Measurements from ENCODE around the gene IL33. TPM values are rescaled to one million over a fixed set of nuclear protein-coding genes. Genes with fewer than 3 reads are reported as not detected.

IL33 gene
- total and polyA plus RNA-seq, 2 donors (not counting 1 experiment from before 2014, with no cell fraction given) = not detected

- H3K4me2 ChIP-seq (replicated peaks; ENCODE audit: low read depth, low read length, poor library complexity, severe bottlenecking) = no peak overlapping the region
- no peak overlapping the region for H3K4me3 ChIP-seq (ENCODE audit: control extremely low read depth in 1 of 5, extremely low read depth in 1 of 5, insufficient read depth in 1 of 5, low read depth in 2 of 5, low read length in 4 of 5)
- TF ChIP-seq, protein P1, sequence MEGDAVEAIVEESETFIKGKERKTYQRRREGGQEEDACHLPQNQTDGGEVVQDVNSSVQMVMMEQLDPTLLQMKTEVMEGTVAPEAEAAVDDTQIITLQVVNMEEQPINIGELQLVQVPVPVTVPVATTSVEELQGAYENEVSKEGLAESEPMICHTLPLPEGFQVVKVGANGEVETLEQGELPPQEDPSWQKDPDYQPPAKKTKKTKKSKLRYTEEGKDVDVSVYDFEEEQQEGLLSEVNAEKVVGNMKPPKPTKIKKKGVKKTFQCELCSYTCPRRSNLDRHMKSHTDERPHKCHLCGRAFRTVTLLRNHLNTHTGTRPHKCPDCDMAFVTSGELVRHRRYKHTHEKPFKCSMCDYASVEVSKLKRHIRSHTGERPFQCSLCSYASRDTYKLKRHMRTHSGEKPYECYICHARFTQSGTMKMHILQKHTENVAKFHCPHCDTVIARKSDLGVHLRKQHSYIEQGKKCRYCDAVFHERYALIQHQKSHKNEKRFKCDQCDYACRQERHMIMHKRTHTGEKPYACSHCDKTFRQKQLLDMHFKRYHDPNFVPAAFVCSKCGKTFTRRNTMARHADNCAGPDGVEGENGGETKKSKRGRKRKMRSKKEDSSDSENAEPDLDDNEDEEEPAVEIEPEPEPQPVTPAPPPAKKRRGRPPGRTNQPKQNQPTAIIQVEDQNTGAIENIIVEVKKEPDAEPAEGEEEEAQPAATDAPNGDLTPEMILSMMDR (IDR thresholded peaks at IDR 0.05) = no peak
- no peak for TF ChIP-seq EZH2 (IDR thresholded peaks at IDR 0.05; ENCODE audit: borderline replicate concordance, insufficient read depth, low read depth, low read length, poor library complexity, severe bottlenecking)
- H3K79me2 ChIP-seq (ENCODE audit: control insufficient read depth, insufficient read depth, low read length) = no peaks in the 10 kb centered on the region
- ATAC-seq (ENCODE audit: low read depth) = no peak
- intact Hi-C loops (cut with micrococcal nuclease) = no loop called here
- ChIA-PET POLR2A (no interaction called here), CTCF (no interaction called here)
- H3K27me3 ChIP-seq (replicated peaks in 1 of 4; ENCODE audit: control extremely low read depth in 1 of 4, control insufficient read depth in 3 of 4, insufficient read depth in 4 of 4, low read length in 3 of 4) = peaks cover 0 to 7% (median 3%) of the 10 kb centered on the region in 4 experiments
- no CpG with 5 or more reads among the region's 1 CpG for WGBS (ENCODE audit: insufficient coverage)
- Mint-ChIP-seq H3K27ac (no peak overlapping the region), H3K4me3 (no peak overlapping the region), H3K9me3 (ENCODE audit: insufficient read depth) (no peaks in the 10 kb centered on the region), H3K27me3 (peaks cover 25% of the 10 kb centered on the region), H3K4me1 (no peaks in the 10 kb centered on the region)
- H3K9me3 ChIP-seq (ENCODE audit: control extremely low read depth in 1 of 3, control insufficient read depth in 2 of 3, insufficient read depth in 1 of 3, low read length in 2 of 3) = no peaks in the 10 kb centered on the region
- no peak overlapping the region for H2AFZ ChIP-seq (ENCODE audit: insufficient read depth, low read depth, low read length, poor library complexity, severe bottlenecking)
- H3K4me1 ChIP-seq (ENCODE audit: control insufficient read depth in 2 of 2, insufficient read depth in 2 of 2, low read length in 2 of 2) = no peaks in the 10 kb centered on the region
- DNase-seq = no peak
- no peaks in the 10 kb centered on the region for H3K36me3 ChIP-seq (replicated peaks in 1 of 2; ENCODE audit: control extremely low read depth in 1 of 2, control insufficient read depth in 1 of 2, extremely low read depth in 1 of 2, insufficient read depth in 2 of 2, low read length in 1 of 2)
- no peak overlapping the region for H3K27ac ChIP-seq (ENCODE audit: low read length in 2 of 2)
- H4K20me1 ChIP-seq (ENCODE audit: control insufficient read depth, insufficient read depth, low read length, poor library complexity, severe bottlenecking) = no peaks in the 10 kb centered on the region
- no peak overlapping the region for H3K9ac ChIP-seq (ENCODE audit: low read length)
Observed at GRCh38 chr9:6224393-6225154, 9.0 kb downstream of the IL33 start.

DNA sequence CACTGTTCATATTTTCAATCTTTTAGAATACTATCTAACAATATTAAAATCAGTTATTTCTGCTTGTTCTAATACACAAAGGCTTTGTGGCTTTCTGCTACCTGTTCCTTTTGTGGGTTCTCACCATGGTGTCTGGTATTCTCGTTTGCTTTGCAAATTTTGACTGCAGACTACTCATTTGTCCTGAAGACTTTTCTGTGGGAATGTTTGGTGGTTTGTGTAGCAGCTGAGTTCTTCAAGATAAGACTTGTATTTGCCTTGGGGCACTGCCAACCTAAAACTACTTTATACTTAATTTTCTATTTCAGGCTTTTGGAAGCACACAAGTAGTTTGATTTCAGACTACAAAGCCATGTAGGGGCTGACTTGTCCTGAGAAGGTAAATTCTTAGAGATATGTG is 11.1 kb downstream of the IL33 start:
- ATAC-seq (ENCODE audit: low read depth) (no peak), DNase-seq (no peak)
- POLR2A ChIA-PET = no interaction called here
- Mint-ChIP-seq H3K27me3 (peaks cover 19% of the 10 kb centered on the region), H3K9me3 (ENCODE audit: insufficient read depth) (no peaks in the 10 kb centered on the region), H3K4me1 (no peaks in the 10 kb centered on the region), H3K4me3 (no peak overlapping the region), H3K27ac (no peak overlapping the region)
- H3K27ac ChIP-seq (ENCODE audit: low read length in 2 of 2) = no peak overlapping the region
- H3K4me3 ChIP-seq (ENCODE audit: control extremely low read depth in 1 of 5, extremely low read depth in 1 of 5, insufficient read depth in 1 of 5, low read depth in 2 of 5, low read length in 4 of 5) = no peak overlapping the region
- intact Hi-C loops (cut with micrococcal nuclease) = no loop called here
- no peaks in the 10 kb centered on the region for H3K4me1 ChIP-seq (ENCODE audit: control insufficient read depth in 2 of 2, insufficient read depth in 2 of 2, low read length in 2 of 2)
- WGBS (ENCODE audit: insufficient coverage) = 0% methylated on average over 1 of the region's 1 CpG
- CTCF ChIA-PET = no interaction called here
- TF ChIP-seq EZH2 (IDR thresholded peaks at IDR 0.05; ENCODE audit: borderline replicate concordance, insufficient read depth, low read depth, low read length, poor library complexity, severe bottlenecking) = no peak
- TF ChIP-seq, protein P1 (IDR thresholded peaks at IDR 0.05) = no peak
- no peak overlapping the region for H3K4me2 ChIP-seq (replicated peaks; ENCODE audit: low read depth, low read length, poor library complexity, severe bottlenecking)
- no peaks in the 10 kb centered on the region for H3K36me3 ChIP-seq (replicated peaks in 1 of 2; ENCODE audit: control extremely low read depth in 1 of 2, control insufficient read depth in 1 of 2, extremely low read depth in 1 of 2, insufficient read depth in 2 of 2, low read length in 1 of 2)
- no peak overlapping the region for H2AFZ ChIP-seq (ENCODE audit: insufficient read depth, low read depth, low read length, poor library complexity, severe bottlenecking)
- H3K27me3 ChIP-seq (replicated peaks in 1 of 4; ENCODE audit: control extremely low read depth in 1 of 4, control insufficient read depth in 3 of 4, insufficient read depth in 4 of 4, low read length in 3 of 4) = peaks cover 0 to 8% (median 6%) of the 10 kb centered on the region in 4 experiments
- no peaks in the 10 kb centered on the region for H4K20me1 ChIP-seq (ENCODE audit: control insufficient read depth, insufficient read depth, low read length, poor library complexity, severe bottlenecking)
- H3K9ac ChIP-seq (ENCODE audit: low read length) = no peak overlapping the region
- H3K79me2 ChIP-seq (ENCODE audit: control insufficient read depth, insufficient read depth, low read length) = no peaks in the 10 kb centered on the region
- no peaks in the 10 kb centered on the region for H3K9me3 ChIP-seq (ENCODE audit: control extremely low read depth in 1 of 3, control insufficient read depth in 2 of 3, insufficient read depth in 1 of 3, low read length in 2 of 3)

All from B cell (primary cell).